ENCODE results near the gene MAP3K13. TPM values are rescaled to one million over a fixed set of nuclear protein-coding genes. Genes with fewer than 3 reads are reported as not detected.

The MAP3K13 gene
- total RNA-seq, 1 experiment from 2014 or later: 21.0 TPM

DNA sequence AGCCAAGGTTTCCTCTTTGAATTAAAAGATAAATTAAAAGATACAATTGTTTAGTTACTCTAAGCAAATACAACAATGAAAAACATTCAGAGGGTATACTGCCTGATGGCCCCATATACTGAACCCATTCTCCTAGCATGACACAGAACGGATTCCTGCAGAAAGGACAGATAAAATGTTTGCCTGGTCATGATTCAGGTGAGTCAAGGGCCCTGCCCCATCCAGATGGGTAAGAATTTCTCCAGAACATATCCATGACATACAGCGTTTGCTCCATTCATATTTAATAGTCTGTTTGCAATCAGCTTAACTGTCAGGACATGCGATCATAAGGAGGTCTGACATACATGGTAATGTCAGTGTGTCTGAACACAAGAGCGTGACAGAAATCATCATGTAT lies 127.3 kb downstream of the MAP3K13 start:
- no peaks in the 10 kb centered on the region for H3K9me2 ChIP-seq (ENCODE audit: insufficient read depth)

More for the DNA sequence above, 127.3 kb downstream of the MAP3K13 start:
- Histone ChIP-seq H3K27ac (ENCODE audit: low read depth, low read length) (no peak overlapping the region), H3K79me2 (ENCODE audit: insufficient read depth, low read length) (peaks cover 3% of the 10 kb centered on the region; the same call in 1 of the 2 replicates), H4K20me1 (ENCODE audit: insufficient read depth) (no peaks in the 10 kb centered on the region), H3K4me2 (ENCODE audit: low read length) (no peak overlapping the region), H3K27me3 (ENCODE audit: insufficient read depth, low read length) (no peaks in the 10 kb centered on the region), H3K9ac (ENCODE audit: low read length) (no peak overlapping the region), H2AFZ (ENCODE audit: low read depth, low read length, poor library complexity, severe bottlenecking) (no peak overlapping the region), H3K4me1 (ENCODE audit: control insufficient read depth in 1 of 2, insufficient read depth in 2 of 2, low read length in 2 of 2) (no peaks in the 10 kb centered on the region), H3K9me3 (ENCODE audit: control insufficient read depth in 1 of 2, insufficient read depth in 1 of 2, low read depth in 1 of 2, low read length in 2 of 2) (no peaks in the 10 kb centered on the region), H3K36me3 (ENCODE audit: control insufficient read depth in 1 of 2, insufficient read depth in 2 of 2, low read length in 2 of 2) (peaks cover 30 to 32% of the 10 kb centered on the region in 2 experiments; a peak in 3 of 4 replicates), H3K4me3 (replicated peaks in 1 of 2; ENCODE audit: low read depth in 1 of 2, low read length in 2 of 2) (no peak overlapping the region)
- ATAC-seq (no peak), DNase-seq (ENCODE audit: low read depth, low spot score) (no peak)
- ChIA-PET POLR2A (no interaction called here), CTCF (no interaction called here), RAD21 (ENCODE audit: low non-redundant PET in 1 of 2, low total read pairs in 2 of 2, uncharacterized antibody in 2 of 2, unreplicated experiment in 2 of 2) (no interaction called here)
- TF ChIP-seq CBX3 (IDR thresholded peaks at IDR 0.05; ENCODE audit: low read depth) (no peak), SRF (IDR thresholded peaks at IDR 0.05; ENCODE audit: low read depth) (no peak), ZFX (IDR thresholded peaks at IDR 0.05) (no peak), SIN3A (IDR thresholded peaks at IDR 0.05; ENCODE audit: low read depth) (no peak), EZH2phosphoT487 (IDR thresholded peaks at IDR 0.05; ENCODE audit: borderline replicate concordance) (no peak)
- TF ChIP-seq, protein P1, sequence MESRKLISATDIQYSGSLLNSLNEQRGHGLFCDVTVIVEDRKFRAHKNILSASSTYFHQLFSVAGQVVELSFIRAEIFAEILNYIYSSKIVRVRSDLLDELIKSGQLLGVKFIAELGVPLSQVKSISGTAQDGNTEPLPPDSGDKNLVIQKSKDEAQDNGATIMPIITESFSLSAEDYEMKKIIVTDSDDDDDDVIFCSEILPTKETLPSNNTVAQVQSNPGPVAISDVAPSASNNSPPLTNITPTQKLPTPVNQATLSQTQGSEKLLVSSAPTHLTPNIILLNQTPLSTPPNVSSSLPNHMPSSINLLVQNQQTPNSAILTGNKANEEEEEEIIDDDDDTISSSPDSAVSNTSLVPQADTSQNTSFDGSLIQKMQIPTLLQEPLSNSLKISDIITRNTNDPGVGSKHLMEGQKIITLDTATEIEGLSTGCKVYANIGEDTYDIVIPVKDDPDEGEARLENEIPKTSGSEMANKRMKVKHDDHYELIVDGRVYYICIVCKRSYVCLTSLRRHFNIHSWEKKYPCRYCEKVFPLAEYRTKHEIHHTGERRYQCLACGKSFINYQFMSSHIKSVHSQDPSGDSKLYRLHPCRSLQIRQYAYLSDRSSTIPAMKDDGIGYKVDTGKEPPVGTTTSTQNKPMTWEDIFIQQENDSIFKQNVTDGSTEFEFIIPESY (IDR thresholded peaks at IDR 0.05; ENCODE audit: extremely low read depth, insufficient replicate concordance, low read length): no peak
- intact Hi-C loops (cut with micrococcal nuclease): no loop called here
- no TSS peak for BruUV-seq (replicated peaks)

Measured in HCT116 (cell line).